HG03108 (cell line): Measurements from ENCODE around the gene TULP4.
"Not testable (repeated sequence)": the region's sequence is repeated elsewhere in the genome, so short reads cannot be mapped to it uniquely, and the experiment has no call there.

Experiments
- ATAC-seq: cut with Tn5 transposase; IDR thresholded peaks from one replicate; pipeline ENCODE4 v1.9.1; 2021; ENCODE audit warnings: moderate library complexity; ENCODE audit not compliant: unreplicated experiment

TULP4 gene

DNA sequence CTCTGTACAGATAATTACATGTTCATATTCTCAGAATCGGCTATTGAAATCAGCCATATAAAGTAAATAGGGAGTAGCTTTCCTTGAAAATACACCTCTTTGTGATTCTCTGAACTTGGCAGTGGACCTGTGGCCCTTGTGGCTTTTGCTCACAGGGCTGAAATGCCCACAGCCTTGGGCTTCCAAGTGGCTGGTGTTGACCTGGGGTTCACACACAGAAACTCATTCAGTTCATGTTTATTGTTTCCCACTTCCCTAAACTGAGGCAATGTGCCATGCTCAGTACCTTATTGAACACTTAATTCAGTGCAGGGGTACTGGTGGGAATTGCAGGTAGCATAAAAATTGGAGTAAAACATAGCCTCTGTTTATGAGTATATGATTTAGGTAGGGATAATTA is 19.1 kb upstream of the TULP4 start:
- ATAC-seq, result peak; percentile 41

DNA sequence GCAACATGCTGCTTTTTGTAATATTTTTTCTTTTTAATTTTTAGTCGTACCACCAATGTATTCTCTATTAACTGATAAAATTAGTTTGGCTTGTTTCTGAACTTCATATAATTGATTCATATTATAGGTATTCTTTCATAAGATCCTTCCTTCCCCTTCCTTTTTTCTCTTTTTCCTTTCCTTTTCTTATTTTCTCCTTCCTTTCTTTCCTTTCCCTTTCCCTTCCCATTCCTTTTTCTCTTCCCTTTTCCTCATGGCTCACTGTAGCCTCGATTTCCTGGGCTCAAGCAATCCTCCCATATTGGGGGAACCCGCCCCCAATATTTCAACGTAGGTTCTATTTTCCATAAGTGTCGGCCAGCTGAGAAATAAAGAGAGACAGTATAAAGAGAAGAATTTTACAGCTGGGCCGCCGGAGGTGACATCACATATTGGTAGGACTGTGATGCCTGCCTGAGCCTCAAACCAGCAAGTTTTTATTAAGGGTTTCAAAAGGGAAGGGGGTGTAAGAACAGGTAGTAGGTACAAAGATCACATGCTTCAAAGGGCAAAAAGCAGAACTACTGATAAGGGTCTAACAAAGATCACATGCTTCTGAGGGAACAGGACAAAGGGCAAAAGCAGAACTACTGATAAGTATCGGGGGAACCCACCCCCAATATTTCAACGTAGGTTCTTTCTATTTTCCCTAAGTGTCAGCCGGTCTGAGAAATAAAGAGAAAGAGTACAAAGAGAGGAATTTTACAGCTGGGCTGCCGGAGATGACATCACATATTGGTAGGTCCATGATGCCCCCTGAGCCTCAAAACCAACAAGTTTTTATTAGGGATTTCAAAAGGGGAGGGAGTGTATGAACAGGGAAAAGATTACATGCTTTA is 16.1 kb upstream of the TULP4 start:
- ATAC-seq, result not testable (repeated sequence)

DNA sequence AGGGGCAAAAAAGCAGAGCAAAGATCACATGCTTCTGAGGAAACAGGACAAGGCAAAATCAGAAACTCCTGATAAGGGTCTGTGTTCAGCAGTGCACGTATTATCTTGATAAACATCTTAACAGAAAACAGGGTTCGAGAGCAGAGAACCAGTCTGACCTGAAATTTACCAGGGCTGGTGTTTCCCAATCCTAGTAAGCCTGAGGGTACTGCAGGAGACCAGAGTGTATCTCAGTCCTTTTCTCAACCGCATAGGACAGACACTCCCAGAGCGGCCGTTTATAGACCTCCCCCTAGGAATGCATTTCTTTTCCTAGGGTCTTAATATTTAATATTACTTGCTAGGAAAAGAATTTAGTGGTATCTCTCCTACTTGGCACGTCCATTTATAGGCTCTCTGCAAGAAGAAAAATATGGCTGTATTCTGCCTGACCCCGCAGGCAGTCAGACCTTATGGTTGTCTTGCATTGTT is 15.4 kb upstream of the TULP4 start:
- not testable (repeated sequence) for ATAC-seq

DNA sequence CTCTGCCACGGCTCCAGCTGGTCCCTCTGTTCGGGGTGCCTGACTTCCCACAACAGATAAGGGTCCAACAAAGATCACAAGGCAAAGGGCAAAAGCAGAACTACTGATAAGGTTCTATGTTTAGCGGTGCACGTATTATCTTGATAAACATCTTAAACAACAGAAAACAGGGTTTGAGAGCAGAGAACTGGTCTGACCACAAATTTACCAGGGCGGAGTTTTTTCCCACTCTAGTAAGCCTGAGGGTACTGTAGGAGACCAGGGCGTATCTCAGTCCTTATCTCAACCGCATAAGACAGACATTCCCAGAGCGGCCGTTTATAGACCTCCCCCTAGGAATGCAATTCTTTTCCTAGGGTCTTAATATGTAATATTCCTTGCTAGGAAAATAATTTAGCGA is 14.6 kb upstream of the TULP4 start:
- not testable (repeated sequence) for ATAC-seq

DNA sequence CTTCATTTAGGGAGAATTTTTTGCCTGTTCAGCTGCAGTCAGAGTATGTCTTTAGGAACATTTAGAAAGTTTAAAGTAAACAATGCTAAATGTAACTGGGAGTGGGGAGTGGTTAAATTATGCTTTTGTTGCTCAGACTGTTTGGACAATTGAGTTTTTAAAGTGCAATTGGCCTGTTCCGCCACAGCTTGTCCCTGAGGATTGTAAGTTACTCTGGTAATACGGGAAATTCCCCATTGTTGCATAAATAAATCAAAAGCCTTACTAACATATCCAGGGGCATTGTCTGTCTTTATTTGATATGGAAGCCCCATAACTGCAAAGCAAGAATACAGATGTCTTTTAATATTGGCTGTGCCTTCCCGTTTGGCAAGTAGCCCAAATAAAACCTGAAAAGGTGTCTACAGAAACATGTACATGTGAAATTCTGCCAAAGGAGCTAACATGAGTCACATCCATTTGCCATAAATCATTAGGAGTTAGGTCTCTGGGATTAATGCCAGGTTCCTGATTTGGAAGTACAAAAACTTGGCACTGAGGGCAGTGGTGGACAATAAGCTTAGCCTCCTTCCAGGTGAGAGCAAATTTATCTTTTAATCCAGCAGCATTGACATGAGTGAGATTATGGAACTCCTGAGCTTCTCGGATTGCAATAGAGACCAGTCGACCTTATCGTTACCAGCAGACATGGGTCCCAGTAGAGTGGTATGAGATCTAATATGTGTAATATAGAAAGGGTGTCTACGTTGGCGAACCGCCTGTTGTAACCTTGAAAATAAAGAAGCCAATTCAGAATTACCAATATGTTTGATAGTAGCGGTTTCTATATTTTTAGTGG is 11.7 kb upstream of the TULP4 start:
- not testable (repeated sequence) for ATAC-seq

DNA sequence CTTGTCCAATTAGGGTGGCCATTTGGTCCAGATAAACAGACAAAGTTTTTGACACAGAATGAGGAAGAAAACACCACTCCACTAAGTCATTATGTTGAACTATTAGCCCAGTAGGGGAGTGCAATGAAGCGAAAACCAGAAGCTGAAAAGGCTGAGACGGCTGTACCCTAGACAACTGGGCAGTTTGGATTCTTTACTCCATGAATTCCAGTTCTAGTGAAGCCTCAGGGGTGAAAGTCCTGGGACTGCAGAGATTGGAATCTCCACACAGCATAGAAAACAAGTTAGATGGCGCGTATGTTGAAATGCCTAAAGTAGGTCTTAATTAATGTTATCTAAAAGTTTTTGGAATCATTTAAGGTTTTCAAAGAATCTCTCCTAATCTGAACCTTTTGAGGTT is 10.7 kb upstream of the TULP4 start:
- ATAC-seq, result not testable (repeated sequence)

DNA sequence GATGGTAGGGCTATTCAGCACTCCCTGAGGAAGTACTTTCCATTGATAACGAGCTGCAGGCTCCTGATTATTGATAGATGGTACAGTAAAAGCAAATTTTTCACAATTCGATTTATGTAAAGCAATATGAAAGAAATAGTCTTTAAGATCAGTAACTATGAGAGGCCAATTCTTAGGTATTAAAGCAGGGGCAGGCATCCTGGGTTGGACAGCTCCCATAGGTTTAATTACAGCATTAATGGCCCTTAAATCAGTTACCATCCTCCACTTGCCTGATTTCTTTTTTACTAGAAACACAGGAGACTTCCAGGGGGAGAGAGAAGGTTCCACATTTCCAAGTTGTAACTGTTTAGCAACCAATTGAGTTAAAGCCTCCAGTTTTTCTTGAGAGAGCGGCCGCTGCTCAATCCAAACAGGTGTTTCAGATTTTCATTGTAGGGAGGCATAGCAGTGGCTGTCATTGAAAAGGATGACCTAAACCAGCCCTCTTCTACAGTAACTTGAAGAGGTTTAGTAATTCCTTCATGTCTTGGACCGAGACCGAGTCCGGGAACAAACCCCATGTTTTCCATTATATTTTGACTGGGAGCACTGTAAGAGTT is 10.0 kb upstream of the TULP4 start:
- ATAC-seq, result not testable (repeated sequence)

DNA sequence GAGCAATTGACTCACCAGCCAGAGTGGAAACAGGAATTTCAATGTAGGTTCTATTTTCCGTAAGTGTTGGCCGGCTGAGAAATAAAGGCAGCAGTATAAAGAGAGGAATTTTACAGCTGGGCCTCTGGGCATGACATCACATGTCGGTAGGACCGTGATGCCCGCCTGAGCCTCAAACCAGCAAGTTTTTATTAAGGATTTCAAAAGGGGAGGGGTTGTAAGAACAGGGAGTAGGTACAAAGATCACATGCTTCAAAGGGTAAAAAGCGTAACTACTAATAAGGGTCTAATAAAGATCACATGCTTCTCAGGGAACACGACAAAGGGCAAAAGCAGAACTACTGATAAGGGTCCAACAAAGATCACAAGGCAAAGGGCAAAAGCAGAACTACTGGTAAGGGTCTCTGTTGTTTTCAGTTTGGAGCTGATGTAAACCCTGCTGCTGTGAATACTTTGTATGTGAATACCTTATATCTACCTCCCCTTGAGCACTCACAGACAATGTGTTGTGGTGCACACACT is 9.0 kb upstream of the TULP4 start:
- no peak for ATAC-seq

DNA sequence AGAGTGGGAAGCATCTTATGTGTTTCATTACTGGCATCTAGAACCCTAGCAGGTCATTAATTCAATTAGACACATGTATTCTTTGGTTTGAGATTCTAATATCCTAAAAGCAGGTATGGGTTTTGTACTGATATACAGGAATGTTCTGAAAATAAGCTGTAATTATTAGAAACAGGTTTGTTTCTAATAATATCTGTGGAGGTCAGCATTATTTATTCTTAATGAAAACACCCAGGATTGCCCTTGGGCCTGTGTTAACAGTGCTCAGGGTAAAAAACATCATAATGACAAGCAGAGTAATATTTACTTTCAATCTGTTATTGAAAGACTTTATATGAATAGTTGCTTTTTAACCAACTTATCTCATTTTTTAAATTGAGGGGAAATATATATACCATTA is 8.0 kb upstream of the TULP4 start:
- ATAC-seq, result no peak

DNA sequence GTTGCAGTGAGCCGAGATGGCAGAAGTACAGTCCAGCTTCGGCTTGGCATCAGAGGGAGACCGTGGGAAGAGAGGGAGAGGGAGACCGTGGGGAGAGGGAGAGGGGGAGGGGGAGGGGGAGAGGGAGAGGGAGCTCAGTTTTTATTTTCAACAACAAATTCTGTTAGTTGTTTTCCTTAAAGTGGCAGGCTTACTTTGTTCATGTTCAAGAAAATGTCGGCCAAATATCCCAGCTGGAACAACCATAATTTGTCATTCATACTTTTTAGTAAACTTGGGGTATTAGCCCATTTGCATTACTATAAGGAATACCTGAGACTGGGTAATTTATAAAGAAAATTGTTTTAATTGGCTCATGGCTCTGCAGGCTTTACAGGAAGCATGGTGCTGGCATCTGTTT is 2.5 kb upstream of the TULP4 start:
- no peak for ATAC-seq

DNA sequence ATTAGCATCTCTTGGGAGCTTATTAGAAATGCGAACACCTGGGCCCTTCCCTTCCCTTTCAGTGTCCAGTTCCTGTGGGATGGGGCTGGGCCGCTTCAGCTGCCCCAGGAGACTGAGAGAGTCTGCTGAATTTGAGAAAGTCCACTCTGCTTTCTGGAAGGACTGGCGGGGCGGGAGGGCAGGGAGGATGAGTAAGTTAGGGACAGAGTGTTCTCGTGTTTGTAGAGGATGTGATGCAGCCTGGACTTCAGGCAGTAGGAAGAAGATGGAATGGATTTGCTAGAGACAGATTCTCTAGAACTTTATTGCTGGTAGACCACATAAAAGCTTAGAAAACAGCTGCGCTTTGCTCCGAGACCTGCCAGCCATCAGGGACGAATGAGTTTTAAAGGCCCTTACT is 1.1 kb upstream of the TULP4 start:
- no peak for ATAC-seq

DNA sequence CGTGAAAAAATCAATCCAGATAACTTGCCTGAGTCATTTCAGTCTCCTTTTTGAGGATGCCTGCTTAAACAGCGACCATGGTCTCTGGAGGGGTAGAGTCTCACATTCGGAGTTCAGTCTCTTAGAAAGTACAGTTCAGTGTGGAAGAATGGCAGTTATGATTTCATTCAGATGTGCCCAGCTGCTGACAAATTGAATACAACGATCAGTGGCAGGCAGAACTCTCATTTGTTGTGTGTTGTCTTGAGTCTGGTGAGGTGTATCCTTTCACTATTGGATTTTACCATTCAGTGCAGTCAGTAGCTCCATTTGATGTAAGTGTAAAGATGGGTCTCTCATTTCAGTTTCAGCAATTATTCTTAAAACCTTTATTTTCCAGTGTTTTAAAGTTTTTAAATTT is 639 bp upstream of the TULP4 start:
- ATAC-seq, result no peak

DNA sequence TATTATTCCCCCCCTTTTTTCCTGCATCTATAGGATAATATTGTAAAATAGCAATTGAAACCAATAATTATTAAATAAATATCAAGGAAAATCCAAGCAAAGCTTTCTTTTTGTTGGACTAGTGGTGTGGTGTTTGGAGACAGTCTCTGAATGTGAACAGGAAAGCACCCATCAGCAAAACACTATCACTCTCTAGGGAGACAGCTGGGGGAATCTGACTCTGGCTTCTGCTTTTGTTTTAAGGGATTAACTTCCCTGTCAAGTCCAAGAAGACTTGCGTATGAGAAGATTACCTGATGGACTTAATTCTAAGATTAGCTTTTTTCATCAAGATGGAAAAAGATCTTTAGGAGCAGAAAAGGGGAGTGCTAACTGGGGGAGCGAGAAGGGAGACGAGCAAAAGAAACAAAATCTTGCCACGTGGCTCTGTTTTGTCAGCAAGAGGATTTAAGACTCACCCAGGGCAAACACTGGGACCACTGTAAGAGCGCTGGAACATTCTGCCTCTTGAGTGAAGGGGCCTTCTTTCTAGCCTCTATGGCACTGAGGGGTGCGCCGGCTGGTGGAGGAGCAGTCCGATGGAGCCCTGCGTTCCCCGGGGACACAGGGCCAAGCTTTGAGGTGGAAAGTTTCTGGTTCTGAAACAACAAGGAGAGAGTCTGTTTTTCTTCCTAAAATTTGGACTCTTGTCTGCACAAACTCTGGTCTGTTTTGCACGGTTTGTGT is 570 bp downstream of the TULP4 start:
- ATAC-seq, result no peak

DNA sequence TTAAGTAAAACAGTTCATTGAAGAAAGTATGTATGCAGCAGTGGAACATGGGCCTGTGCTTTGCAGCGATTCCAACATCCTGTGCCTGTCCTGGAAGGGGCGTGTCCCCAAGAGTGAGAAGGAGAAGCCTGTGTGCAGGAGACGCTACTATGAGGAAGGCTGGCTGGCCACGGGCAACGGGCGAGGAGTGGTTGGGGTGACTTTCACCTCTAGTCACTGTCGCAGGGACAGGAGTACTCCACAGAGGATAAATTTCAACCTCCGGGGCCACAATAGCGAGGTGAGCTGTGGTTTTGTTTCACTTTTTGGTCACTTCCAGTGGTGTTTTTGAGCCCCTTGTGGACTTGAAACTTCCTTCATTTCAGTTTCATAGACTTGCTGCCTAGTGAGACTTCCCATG is 1.7 kb downstream of the TULP4 start:
- ATAC-seq, result peak; percentile 56

DNA sequence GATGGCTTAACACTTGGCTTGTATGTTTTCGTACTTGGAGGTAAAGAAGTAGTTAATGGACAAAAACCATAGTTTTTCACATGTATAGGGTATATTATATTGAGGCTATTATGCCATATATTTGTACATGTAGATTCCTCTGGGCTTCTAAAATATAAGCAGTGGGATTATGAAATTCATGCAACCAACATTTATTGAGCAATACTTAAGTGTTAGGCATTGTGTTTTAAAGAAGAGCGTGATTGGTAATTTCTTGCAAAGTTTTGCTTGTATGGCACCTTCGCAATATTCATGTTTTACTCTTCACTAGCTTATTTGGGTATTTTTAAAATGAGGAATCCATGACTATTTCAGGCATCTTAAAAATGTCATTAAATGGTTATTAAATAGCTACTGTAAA is 2.5 kb downstream of the TULP4 start:
- no peak for ATAC-seq

DNA sequence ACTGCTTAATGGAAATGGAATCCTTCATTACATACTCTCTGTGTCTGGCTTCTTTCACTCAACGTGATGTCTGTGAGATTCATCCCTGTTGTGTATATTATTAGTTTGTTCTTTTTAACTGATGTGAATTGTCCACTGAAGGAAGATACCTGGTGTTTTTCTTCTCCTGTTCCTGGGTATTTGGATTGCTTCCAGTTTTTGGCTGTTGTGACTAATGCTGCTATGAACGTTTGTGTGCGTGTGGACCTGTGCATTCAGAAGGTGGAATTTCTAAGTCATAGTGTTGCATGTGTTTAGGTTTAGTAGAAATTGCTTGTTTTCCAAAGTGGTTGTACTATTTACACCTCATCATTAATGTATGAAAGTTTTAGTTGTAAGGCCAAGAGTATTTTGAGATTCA is 3.8 kb downstream of the TULP4 start:
- ATAC-seq, result no peak

DNA sequence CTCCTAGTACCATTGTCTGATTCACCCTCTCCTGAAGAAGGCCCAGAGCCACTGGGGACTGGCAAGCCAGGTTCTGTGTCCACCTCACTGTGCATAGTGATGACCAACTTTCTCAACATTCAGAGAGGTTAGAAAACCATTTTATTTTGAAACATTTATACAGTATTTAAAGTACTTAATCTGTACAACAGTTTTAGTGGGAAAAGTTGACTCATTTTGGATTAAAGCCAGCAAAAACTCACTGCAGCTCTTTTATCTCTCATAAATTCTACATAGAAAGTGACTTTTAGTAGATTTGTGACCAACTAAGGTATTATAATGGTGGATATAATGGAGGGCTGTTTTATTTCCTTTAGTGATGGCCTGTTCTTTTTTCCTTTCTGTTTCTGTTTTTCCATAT is 9.7 kb downstream of the TULP4 start:
- no peak for ATAC-seq

DNA sequence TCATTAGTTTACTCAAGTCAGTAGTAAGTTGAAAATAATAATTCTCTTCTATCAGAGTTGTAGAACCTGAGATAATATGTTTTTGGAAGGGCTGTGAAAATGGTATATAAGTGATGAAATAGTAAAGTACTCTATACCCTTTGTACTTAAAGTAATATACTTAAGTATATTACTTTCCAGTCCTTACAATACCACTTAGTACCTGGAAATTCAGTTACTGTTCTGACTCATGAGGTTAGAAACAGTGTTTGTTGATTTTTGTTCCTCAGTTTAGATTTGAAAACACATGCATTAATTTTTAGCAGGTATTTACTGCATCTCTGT is 10.1 kb downstream of the TULP4 start:
- no peak for ATAC-seq

DNA sequence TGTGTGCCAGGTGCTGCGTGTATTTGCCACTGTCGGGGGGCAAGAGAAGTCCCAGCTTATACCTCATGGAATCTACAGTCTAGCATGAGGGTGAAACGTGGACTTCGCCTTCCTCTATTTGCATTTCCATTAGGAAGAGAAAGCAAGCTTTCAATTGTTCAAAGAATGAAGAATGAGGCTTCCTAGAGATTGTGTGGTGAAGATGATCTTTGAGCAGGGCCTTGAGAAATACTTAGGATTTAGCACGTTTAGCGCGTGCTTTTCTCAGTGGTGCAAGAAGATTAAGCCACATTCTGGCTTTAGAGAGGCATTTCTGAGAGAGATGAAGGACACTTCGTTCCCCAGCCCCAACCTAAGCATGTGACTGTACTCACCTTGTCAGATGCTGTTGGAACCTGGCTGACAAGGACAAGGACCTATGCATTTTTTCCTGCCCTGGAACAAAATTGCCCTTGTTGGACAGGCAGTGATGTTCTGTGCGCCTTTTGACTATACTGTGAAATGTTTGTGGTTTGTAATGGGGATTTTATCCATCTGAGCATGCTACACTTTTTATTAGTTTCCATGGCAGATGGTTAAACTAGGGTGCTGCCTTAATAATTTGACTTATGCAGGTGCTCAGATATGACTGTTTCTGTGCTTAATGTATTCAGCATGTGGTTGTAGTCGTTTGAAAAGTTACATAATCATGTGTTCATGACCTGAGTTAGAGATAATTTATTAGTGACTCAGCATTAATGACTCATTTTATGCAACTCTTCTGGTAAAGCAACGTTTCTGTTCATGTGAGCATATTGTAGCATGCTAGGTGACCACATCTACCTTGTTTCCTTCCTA is 10.7 kb downstream of the TULP4 start:
- peak; percentile 68 for ATAC-seq

DNA sequence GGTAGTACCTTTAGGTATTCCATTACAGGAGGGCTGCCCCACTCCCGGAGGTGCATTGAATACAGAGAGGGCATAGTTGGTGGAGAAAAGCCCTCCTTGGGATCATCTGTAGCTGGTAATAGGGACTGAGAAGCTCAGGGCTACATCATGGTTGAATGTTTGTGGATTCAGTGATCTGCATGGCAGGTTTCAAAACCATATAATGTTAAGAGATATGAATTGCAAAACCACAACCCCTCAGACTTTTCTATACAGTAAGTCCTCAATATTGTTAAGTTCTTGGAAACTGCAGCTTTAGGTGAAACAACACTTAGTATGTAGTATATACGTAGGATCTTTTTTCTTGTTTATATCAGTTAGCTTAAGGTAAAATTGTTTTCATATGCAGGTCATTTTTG is 11.3 kb downstream of the TULP4 start:
- no peak for ATAC-seq
